SK-N-SH treated with all-trans-retinoic acid at 6 μM for 48 hours (cell line): Measurements from ENCODE around the gene TEX29.

Experiments used
- ATAC-seq: fragments of 200-7000 bp; cut with Tn5 transposase; 3 replicates; pipeline ENCODE4 v1.9.1; 2020; ENCODE audit warnings: mild to moderate bottlenecking, moderate library complexity
- ARNTL ChIP-seq: fragments of 450-650 bp; formaldehyde crosslinking; IDR thresholded peaks from 2 replicates; pipeline ENCODE4 v1.5.0; 2020; ENCODE audit warnings: low read depth, mild to moderate bottlenecking, moderate library complexity, borderline replicate concordance
- BACH2 ChIP-seq: fragments of 250-450 bp; sonication (Bioruptor Pico); IDR thresholded peaks from 2 replicates; pipeline ENCODE4 v1.9.0; 2021; ENCODE audit warnings: mild to moderate bottlenecking, borderline replicate concordance
- CSDC2 ChIP-seq: fragments of 250-450 bp; sonication (Bioruptor Pico); IDR thresholded peaks from 2 replicates; pipeline ENCODE4 v1.5.0; 2020; ENCODE audit warnings: mild to moderate bottlenecking, moderate library complexity
- CSRNP3 ChIP-seq: fragments of 250-450 bp; sonication (Bioruptor Pico); IDR thresholded peaks from 2 replicates; pipeline ENCODE4 v1.5.1; 2021; ENCODE audit warnings: mild to moderate bottlenecking, moderate library complexity
- ESRRG ChIP-seq: fragments of 250-450 bp; sonication (Bioruptor Pico); IDR thresholded peaks from 2 replicates; pipeline ENCODE4 v1.6.1; 2021; ENCODE audit warnings: mild to moderate bottlenecking
- GLIS3 ChIP-seq: fragments of 250-450 bp; sonication (Bioruptor Pico); IDR thresholded peaks from 2 replicates; pipeline ENCODE4 v1.5.0; 2020; ENCODE audit warnings: mild to moderate bottlenecking, moderate library complexity
- ISL1 ChIP-seq: fragments of 250-450 bp; sonication (Bioruptor Pico); IDR thresholded peaks from 2 replicates; pipeline ENCODE4 v2.1.2; 2022; ENCODE audit warnings: mild to moderate bottlenecking, moderate library complexity
- OSR1 ChIP-seq: fragments of 250-450 bp; sonication (Bioruptor Pico); IDR thresholded peaks from 2 replicates; pipeline ENCODE4 v1.8.0; 2022; ENCODE audit warnings: moderate library complexity, mild to moderate bottlenecking, inconsistent platforms
- PATZ1 ChIP-seq: fragments of 250-450 bp; sonication (Bioruptor Pico); IDR thresholded peaks from 2 replicates; pipeline ENCODE4 v1.8.0; 2020; ENCODE audit warnings: mild to moderate bottlenecking, moderate library complexity, borderline replicate concordance
- POU6F1 ChIP-seq: fragments of 250-450 bp; sonication (Bioruptor Pico); IDR thresholded peaks from 2 replicates; pipeline ENCODE4 v1.8.0; 2021; ENCODE audit warnings: low read depth, mild to moderate bottlenecking, moderate library complexity, borderline replicate concordance
- PPARA ChIP-seq: fragments of 250-450 bp; sonication (Bioruptor Pico); IDR thresholded peaks from 2 replicates; pipeline ENCODE4 v1.5.0; 2020; ENCODE audit warnings: mild to moderate bottlenecking, borderline replicate concordance
- RARB ChIP-seq: fragments of 250-450 bp; sonication (Bioruptor Pico); IDR thresholded peaks from 2 replicates; pipeline ENCODE4 v1.8.0; 2021; ENCODE audit warnings: mild to moderate bottlenecking, moderate library complexity
- SNAI2 ChIP-seq: fragments of 250-450 bp; sonication (Bioruptor Pico); IDR thresholded peaks from 2 replicates; pipeline ENCODE4 v1.5.0; 2020; ENCODE audit warnings: mild to moderate bottlenecking, moderate library complexity
- TOX ChIP-seq: fragments of 250-450 bp; sonication (Bioruptor Pico); IDR thresholded peaks from 2 replicates; pipeline ENCODE4 v1.8.0; 2021; ENCODE audit warnings: mild to moderate bottlenecking, moderate library complexity, borderline replicate concordance
- TSHZ2 ChIP-seq: fragments of 250-450 bp; sonication (Bioruptor Pico); IDR thresholded peaks from 2 replicates; pipeline ENCODE4 v1.5.0; 2020; ENCODE audit warnings: mild to moderate bottlenecking, moderate library complexity
- ZFP30 ChIP-seq: fragments of 450-650 bp; formaldehyde crosslinking; IDR thresholded peaks from 2 replicates; pipeline ENCODE4 v1.5.0; 2022; ENCODE audit warnings: mild to moderate bottlenecking, moderate library complexity
- ZNF565 ChIP-seq: fragments of 450-650 bp; formaldehyde crosslinking; conservative IDR thresholded peaks from 2 replicates; pipeline ENCODE4 v1.5.0; 2020; ENCODE audit warnings: low read depth, mild to moderate bottlenecking, moderate library complexity
- ZNF70 ChIP-seq: fragments of 450-650 bp; formaldehyde crosslinking; IDR thresholded peaks from 2 replicates; pipeline ENCODE4 v1.5.0; 2020; ENCODE audit warnings: mild to moderate bottlenecking, moderate library complexity
- ZNF8 ChIP-seq: fragments of 450-650 bp; formaldehyde crosslinking; IDR thresholded peaks from 2 replicates; pipeline ENCODE4 v1.5.0; 2020; ENCODE audit warnings: mild to moderate bottlenecking, moderate library complexity
- TF ChIP-seq, protein P1 (sequence below): fragments of 250-450 bp; sonication (Bioruptor Pico); IDR thresholded peaks from 2 replicates; pipeline ENCODE4 v1.5.1; 2020; ENCODE audit warnings: low read depth, mild to moderate bottlenecking, moderate library complexity

TEX29 gene

DNA sequence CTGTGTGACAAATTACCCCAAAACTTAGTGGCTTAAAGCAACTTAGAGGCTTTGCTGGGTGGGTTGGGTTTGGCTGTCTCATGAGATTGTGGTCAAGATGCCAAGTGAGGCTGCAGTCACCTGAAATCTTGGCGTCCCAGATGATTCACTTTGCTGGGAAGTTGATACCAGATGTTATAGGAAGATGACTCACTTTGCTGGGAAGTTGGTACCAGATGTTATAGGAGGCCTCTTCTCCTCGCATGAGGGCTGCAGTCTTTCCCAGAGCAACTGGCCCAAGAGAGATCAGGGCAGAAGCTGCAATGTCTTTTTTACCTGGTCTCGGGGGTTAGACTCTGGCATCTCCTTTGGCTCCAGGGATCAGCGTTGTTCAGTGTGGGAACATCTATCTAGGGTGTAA, 16.8 kb downstream of the TEX29 start:
- no peak for ATAC-seq
- TF ChIP-seq CSRNP3 (CRISPR knock-in tag) (no peak), BACH2 (no peak), RARB (CRISPR knock-in tag) (no peak), SNAI2 (no peak), CSDC2 (CRISPR knock-in tag) (no peak), PATZ1 (no peak), ZFP30 (no peak), TSHZ2 (CRISPR knock-in tag) (no peak), OSR1 (CRISPR knock-in tag) (no peak), ZNF565 (CRISPR knock-in tag) (no peak), TOX (CRISPR knock-in tag) (no peak), POU6F1 (CRISPR knock-in tag) (no peak)
- TF ChIP-seq, protein P1, sequence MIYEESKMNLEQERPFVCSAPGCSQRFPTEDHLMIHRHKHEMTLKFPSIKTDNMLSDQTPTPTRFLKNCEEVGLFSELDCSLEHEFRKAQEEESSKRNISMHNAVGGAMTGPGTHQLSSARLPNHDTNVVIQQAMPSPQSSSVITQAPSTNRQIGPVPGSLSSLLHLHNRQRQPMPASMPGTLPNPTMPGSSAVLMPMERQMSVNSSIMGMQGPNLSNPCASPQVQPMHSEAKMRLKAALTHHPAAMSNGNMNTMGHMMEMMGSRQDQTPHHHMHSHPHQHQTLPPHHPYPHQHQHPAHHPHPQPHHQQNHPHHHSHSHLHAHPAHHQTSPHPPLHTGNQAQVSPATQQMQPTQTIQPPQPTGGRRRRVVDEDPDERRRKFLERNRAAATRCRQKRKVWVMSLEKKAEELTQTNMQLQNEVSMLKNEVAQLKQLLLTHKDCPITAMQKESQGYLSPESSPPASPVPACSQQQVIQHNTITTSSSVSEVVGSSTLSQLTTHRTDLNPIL (CRISPR knock-in tag): no peak

- TF ChIP-seq OSR1 (CRISPR knock-in tag) (no peak), ZNF8 (no peak), PPARA (CRISPR knock-in tag) (no peak), TSHZ2 (CRISPR knock-in tag) (no peak), ESRRG (CRISPR knock-in tag) (no peak), SNAI2 (no peak), ARNTL (CRISPR knock-in tag) (no peak), ZNF70 (CRISPR knock-in tag) (no peak), GLIS3 (no peak), RARB (CRISPR knock-in tag) (no peak), ISL1 (CRISPR knock-in tag) (no peak), PATZ1 (no peak)
- TF ChIP-seq, protein P1 (CRISPR knock-in tag): no peak
- TF ChIP-seq, all 23 proteins: peak for 0
- ATAC-seq: no peak
These were observed 17.3 kb downstream of the TEX29 start for GRCh38 chr13:111337741-111338140.
